GM23338 (cell line): ENCODE measurements around the gene ABCG2. TPM values are rescaled to one million over a fixed set of nuclear protein-coding genes. Genes with fewer than 3 reads are reported as not detected.
"Not testable (repeated sequence)": the region's sequence is repeated elsewhere in the genome, so short reads cannot be mapped to it uniquely, and the experiment has no call there.

Experiments used
- ATAC-seq: fragments of 200-7000 bp; cut with Tn5 transposase; 3 replicates; pipeline ENCODE4 v1.9.1; 2020
- DNase-seq: peaks from one replicate; pipeline ENCODE4 v3.0.0-alpha.2; 2015; ENCODE audit warnings: low spot score
- H2AFZ ChIP-seq: fragments of 200-600 bp; sonication (generic); 2 replicates; pipeline ENCODE4 v1.8.0; 2016; ENCODE audit warnings: antibody characterized with exemption, mild to moderate bottlenecking, moderate library complexity
- H3F3A ChIP-seq: fragments of 200-600 bp; sonication (generic); replicated peaks from 2 replicates; pipeline ENCODE4 v1.8.0; 2017; ENCODE audit warnings: antibody characterized with exemption, mixed run types, low read depth
- H3K27ac ChIP-seq: fragments of 200-600 bp; sonication (generic); 2 replicates; pipeline ENCODE4 v1.6.1; 2016; ENCODE audit warnings: low read depth
- H3K27me3 ChIP-seq: fragments of 200-600 bp; sonication (generic); 2 replicates; pipeline ENCODE4 v1.8.0; 2016; ENCODE audit warnings: mild to moderate bottlenecking, mixed run types, moderate library complexity; ENCODE audit not compliant: insufficient read depth
- H3K36me3 ChIP-seq: fragments of 200-600 bp; sonication (generic); 2 replicates; pipeline ENCODE4 v1.8.0; 2016; ENCODE audit warnings: mild to moderate bottlenecking; ENCODE audit not compliant: insufficient read depth
- H3K4me1 ChIP-seq: fragments of 200-600 bp; sonication (generic); 2 replicates; pipeline ENCODE4 v1.8.0; 2016; ENCODE audit warnings: mild to moderate bottlenecking, moderate library complexity; ENCODE audit not compliant: insufficient read depth
- H3K4me2 ChIP-seq: fragments of 200-600 bp; sonication (generic); 2 replicates; pipeline ENCODE4 v1.7.1; 2017; ENCODE audit warnings: mixed run types
- H3K4me3 ChIP-seq: fragments of 200-600 bp; sonication (generic); 2 replicates; pipeline ENCODE4 v1.6.1; 2016; ENCODE audit warnings: mixed run types
- H3K79me2 ChIP-seq: fragments of 200-600 bp; sonication (generic); replicated peaks from 2 replicates; pipeline ENCODE4 v1.8.0; 2017; ENCODE audit warnings: mild to moderate bottlenecking; ENCODE audit not compliant: insufficient read depth
- H3K9me2 ChIP-seq: fragments of 200-600 bp; sonication (generic); 2 replicates; pipeline ENCODE4 v1.8.0; 2017; ENCODE audit not compliant: insufficient read depth
- H4K20me1 ChIP-seq: fragments of 200-600 bp; sonication (generic); replicated peaks from 2 replicates; pipeline ENCODE4 v1.8.0; 2017; ENCODE audit warnings: mild to moderate bottlenecking; ENCODE audit not compliant: insufficient read depth
- H3K27ac Mint-ChIP-seq: 2 replicates; pipeline ENCODE4 v1.8.0; 2020; ENCODE audit warnings: inconsistent platforms, mild to moderate bottlenecking, moderate library complexity, mixed read lengths
- H3K27me3 Mint-ChIP-seq: 3 replicates; pipeline ENCODE4 v1.8.0; 2022; ENCODE audit warnings: low read depth, mild to moderate bottlenecking, moderate library complexity, mixed read lengths, inconsistent platforms; ENCODE audit not compliant: insufficient read depth, poor library complexity
- H3K36me3 Mint-ChIP-seq: 3 replicates; pipeline ENCODE4 v1.8.0; 2021; ENCODE audit warnings: low read depth, mild to moderate bottlenecking, inconsistent platforms, moderate library complexity, mixed read lengths
- H3K4me1 Mint-ChIP-seq: 3 replicates; pipeline ENCODE4 v1.8.0; 2020; ENCODE audit warnings: mild to moderate bottlenecking, inconsistent platforms, mixed read lengths
- H3K4me3 Mint-ChIP-seq: 3 replicates; pipeline ENCODE4 v1.8.0; 2021; ENCODE audit warnings: moderate library complexity, mild to moderate bottlenecking, inconsistent platforms, mixed read lengths
- H3K9me3 Mint-ChIP-seq: 3 replicates; pipeline ENCODE4 v1.8.0; 2020; ENCODE audit warnings: moderate library complexity, mild to moderate bottlenecking, inconsistent platforms, mixed read lengths
- CREB1 ChIP-seq: fragments of 250-450 bp; sonication (Bioruptor Pico); IDR thresholded peaks from 2 replicates; pipeline ENCODE4 v1.5.0; 2020; ENCODE audit warnings: low read depth, mild to moderate bottlenecking, moderate library complexity
- CTCF ChIP-seq, 2 experiments: fragments of 200-600 bp in 1 of 2; sonication (generic) in 1 of 2; conservative IDR thresholded peaks; 2 replicates each; pipeline versions ENCODE4 v1.5.1 to v1.6.1; 2016 to 2017; ENCODE audit warnings: antibody characterized with exemption in 2 of 2, low read depth in 2 of 2, mild to moderate bottlenecking in 2 of 2, moderate library complexity in 1 of 2
- EZH2phosphoT487 ChIP-seq: fragments of 200-600 bp; sonication (generic); IDR thresholded peaks from one replicate; pipeline ENCODE4 v1.8.1; 2018; ENCODE audit warnings: antibody characterized with exemption; ENCODE audit not compliant: unreplicated experiment
- NANOG ChIP-seq: IDR thresholded peaks from 2 replicates; pipeline ENCODE4 v1.6.1; 2016; ENCODE audit warnings: antibody characterized with exemption, borderline replicate concordance
- REST ChIP-seq: IDR thresholded peaks from one replicate; pipeline ENCODE4 v1.6.1; 2018; ENCODE audit warnings: antibody characterized with exemption; ENCODE audit not compliant: unreplicated experiment
- ZNF114 ChIP-seq: fragments of 250-450 bp; sonication (Bioruptor Pico); IDR thresholded peaks from 2 replicates; pipeline ENCODE4 v1.5.0; 2020; ENCODE audit warnings: mild to moderate bottlenecking, moderate library complexity
- ZNF331 ChIP-seq: fragments of 250-450 bp; sonication (Bioruptor Pico); IDR thresholded peaks from 2 replicates; pipeline ENCODE4 v1.5.0; 2020; ENCODE audit warnings: low read depth, mild to moderate bottlenecking, moderate library complexity
- ZNF462 ChIP-seq: fragments of 250-450 bp; sonication (Bioruptor Pico); IDR thresholded peaks from 2 replicates; pipeline ENCODE4 v1.5.0; 2020; ENCODE audit warnings: mild to moderate bottlenecking, moderate library complexity
- polyA plus RNA-seq: library from polyadenylated mRNA; unstranded; fragments of >200 nt; fragmentation: Nextera tagmentation; extraction: Ambion mirVana; gene quantifications from 2 replicates; pipeline ENCODE4 v1.2.1, GENCODE V29; 2016
- total RNA-seq: library from RNA; depleted of rRNA; stranded (reverse); fragments of >200 nt; shearing (Covaris generic); gene quantifications from 2 replicates; pipeline ENCODE4 v1.2.3, GENCODE V29; 2014

ABCG2 gene
- total and polyA plus RNA-seq, 2 experiments from 2014 or later: 1.5 to 10.6 TPM

- H3K36me3 Mint-ChIP-seq, H3K27ac Mint-ChIP-seq: not testable (repeated sequence)
Measured at GRCh38 chr4:88108108-88108465, 50.4 kb downstream of the ABCG2 start.

GRCh38 chr4:88107406-88108107 lies 50.9 kb downstream of the ABCG2 start:
- no peaks in the 10 kb centered on the region for H4K20me1 ChIP-seq
- no peaks in the 10 kb centered on the region for H3K4me1 ChIP-seq
- no peak overlapping the region for H3K4me3 ChIP-seq
- Mint-ChIP-seq H3K9me3 (no peaks in the 10 kb centered on the region), H3K36me3 (no peaks in the 10 kb centered on the region), H3K27ac (no peak overlapping the region), H3K4me1 (peaks cover 3% of the 10 kb centered on the region; the same call in 2 of the 3 replicates), H3K27me3 (peaks cover 2% of the 10 kb centered on the region), H3K4me3 (no peak overlapping the region)
- TF ChIP-seq CTCF (conservative IDR thresholded peaks at IDR 0.05; ENCODE audit: low read depth in 2 of 2): no peak
- no peak for TF ChIP-seq EZH2phosphoT487
- no peak for TF ChIP-seq REST
- no peak for TF ChIP-seq CREB1
- no peak for TF ChIP-seq NANOG
- TF ChIP-seq ZNF114 (CRISPR knock-in tag): no peak
- TF ChIP-seq ZNF462 (CRISPR knock-in tag): no peak
- TF ChIP-seq ZNF331: no peak
- H3K9me2 ChIP-seq: no peaks in the 10 kb centered on the region
- no peaks in the 10 kb centered on the region for H3K27me3 ChIP-seq
- peak; percentile 53 for ATAC-seq
- no peak for DNase-seq
- no peaks in the 10 kb centered on the region for H3K79me2 ChIP-seq
- H3K27ac ChIP-seq: no peak overlapping the region
- H3K36me3 ChIP-seq: no peaks in the 10 kb centered on the region
- no peak overlapping the region for H2AFZ ChIP-seq
- H3K4me2 ChIP-seq: no peak overlapping the region
- no peaks in the 10 kb centered on the region for H3F3A ChIP-seq

More at GRCh38 chr4:88108108-88108465, 50.4 kb downstream of the ABCG2 start:
- not testable (repeated sequence) for H3K4me1 ChIP-seq, H2AFZ ChIP-seq, H3K4me3 Mint-ChIP-seq, H3K9me3 Mint-ChIP-seq, ATAC-seq, H3K36me3 ChIP-seq, H3K79me2 ChIP-seq, H3K27ac ChIP-seq, H3K9me2 ChIP-seq, H3K4me2 ChIP-seq, H3K4me1 Mint-ChIP-seq, H3F3A ChIP-seq, DNase-seq, H4K20me1 ChIP-seq, H3K4me3 ChIP-seq, H3K27me3 ChIP-seq, H3K27me3 Mint-ChIP-seq
